Liver (tissue), 9 donors: ENCODE results near the gene COPS4. TPM values are rescaled to one million over a fixed set of nuclear protein-coding genes. Genes with fewer than 3 reads are reported as not detected.

Source experiments
- DNase-seq: peaks from one replicate; pipeline ENCODE4 v3.0.0-alpha.2; 2017; ENCODE audit warnings: low spot score
- H3K27ac ChIP-seq, 2 donors: one replicate each; pipeline ENCODE4 v1.7.0; 2013; ENCODE audit warnings: inconsistent platforms in 2 of 2, low read length in 2 of 2, control low read depth in 1 of 2, low read depth in 1 of 2, mild to moderate bottlenecking in 1 of 2
- H3K27me3 ChIP-seq, 4 donors: one replicate each; pipeline versions ENCODE4 v1.6.1 to v1.7.0; 2013; ENCODE audit warnings: low read length in 3 of 4, inconsistent platforms in 1 of 4, mild to moderate bottlenecking in 1 of 4, moderate library complexity in 1 of 4; ENCODE audit not compliant: control insufficient read depth in 4 of 4, insufficient read depth in 4 of 4
- H3K36me3 ChIP-seq, 4 donors: one replicate each; pipeline versions ENCODE4 v1.6.1 to v1.7.0; 2013; ENCODE audit warnings: low read length in 3 of 4, mild to moderate bottlenecking in 3 of 4, low read depth in 1 of 4, moderate library complexity in 1 of 4; ENCODE audit not compliant: control insufficient read depth in 4 of 4, insufficient read depth in 3 of 4
- H3K4me1 ChIP-seq, 4 donors: one replicate each; pipeline versions ENCODE4 v1.6.1 to v1.7.0; 2013; ENCODE audit warnings: low read length in 3 of 4, mild to moderate bottlenecking in 3 of 4, moderate library complexity in 1 of 4; ENCODE audit not compliant: control insufficient read depth in 4 of 4, insufficient read depth in 4 of 4
- H3K4me3 ChIP-seq, 3 donors: one replicate each; pipeline versions ENCODE4 v1.6.1 to v1.7.0; 2013; ENCODE audit warnings: low read length in 3 of 3, control low read depth in 1 of 3, low read depth in 1 of 3, mild to moderate bottlenecking in 1 of 3
- H3K9ac ChIP-seq, 2 donors: one replicate each; pipeline ENCODE4 v1.7.0; 2013; ENCODE audit warnings: low read length in 2 of 2, mild to moderate bottlenecking in 2 of 2, moderate library complexity in 2 of 2, control low read depth in 1 of 2, low read depth in 1 of 2
- H3K9me3 ChIP-seq, 4 donors: one replicate each; pipeline versions ENCODE4 v1.6.1 to v1.7.0; 2013; ENCODE audit warnings: low read length in 3 of 4; ENCODE audit not compliant: control insufficient read depth in 4 of 4
- EGR1 ChIP-seq, 2 donors: IDR thresholded peaks; 2 replicates each; pipeline ENCODE4 v1.6.1; 2016 to 2018; ENCODE audit warnings: antibody characterized with exemption in 2 of 2, low read depth in 2 of 2
- FOXA1 ChIP-seq: IDR thresholded peaks from 2 replicates; pipeline ENCODE4 v1.6.1; 2016; ENCODE audit warnings: antibody characterized with exemption
- FOXA2 ChIP-seq: IDR thresholded peaks from 2 replicates; pipeline ENCODE4 v1.6.1; 2016; ENCODE audit warnings: antibody characterized with exemption
- GABPA ChIP-seq, 2 donors: IDR thresholded peaks in 1 of 2; conservative IDR thresholded peaks in 1 of 2; 2 replicates each; pipeline ENCODE4 v1.6.1; 2016; ENCODE audit warnings: antibody characterized with exemption in 2 of 2, mild to moderate bottlenecking in 1 of 2, moderate library complexity in 1 of 2
- HNF4A ChIP-seq, 2 donors: conservative IDR thresholded peaks; 2 replicates each; pipeline ENCODE4 v1.6.1; 2016; ENCODE audit warnings: antibody characterized with exemption in 2 of 2, mild to moderate bottlenecking in 2 of 2
- HNF4G ChIP-seq: IDR thresholded peaks from 2 replicates; pipeline ENCODE4 v1.6.1; 2016; ENCODE audit warnings: antibody characterized with exemption
- JUND ChIP-seq, 2 donors: IDR thresholded peaks; 2 replicates each; pipeline ENCODE4 v1.6.1; 2016; ENCODE audit warnings: antibody characterized with exemption in 2 of 2
- NR2F2 ChIP-seq: IDR thresholded peaks from 2 replicates; pipeline ENCODE4 v1.6.1; 2016; ENCODE audit warnings: antibody characterized with exemption
- RAD21 ChIP-seq, 2 donors: IDR thresholded peaks; 2 replicates each; pipeline ENCODE4 v1.6.1; 2016; ENCODE audit warnings: antibody characterized with exemption in 2 of 2, mild to moderate bottlenecking in 2 of 2
- RXRA ChIP-seq, 2 donors: IDR thresholded peaks; 2 replicates each; pipeline ENCODE4 v1.6.1; 2017 to 2018; ENCODE audit warnings: antibody characterized with exemption in 2 of 2, mild to moderate bottlenecking in 1 of 2
- SP1 ChIP-seq: IDR thresholded peaks from 2 replicates; pipeline ENCODE4 v1.6.1; 2018; ENCODE audit warnings: antibody characterized with exemption, mild to moderate bottlenecking
- TAF1 ChIP-seq: conservative IDR thresholded peaks from 2 replicates; pipeline ENCODE4 v1.6.1; 2016; ENCODE audit warnings: antibody characterized with exemption, mild to moderate bottlenecking
- YY1 ChIP-seq: IDR thresholded peaks from 2 replicates; pipeline ENCODE4 v1.6.1; 2016; ENCODE audit warnings: antibody characterized with exemption, mild to moderate bottlenecking
- WGBS: extraction: QIAGEN DNeasy Blood & Tissue Kit; methylation state at CpG from one replicate; pipeline ENCODE4 v1.1.7; 2013; 5-methylcytosine and 5-hydroxymethylcytosine counted together
- polyA plus RNA-seq, 2 donors: library from polyadenylated mRNA; stranded (reverse) in 1 of 2; unstranded in 1 of 2; fragments of 200-250 nt in 1 of 2; fragments of >200 nt in 1 of 2; fragmentation: Nextera tagmentation in 1 of 2; extraction: Ambion mirVana in 1 of 2; gene quantifications; one replicate each; pipeline versions ENCODE4 v1.2.1 to v1.2.3, GENCODE V29; 2013 to 2015
- total RNA-seq, 2 donors: library from RNA; depleted of rRNA; stranded (reverse); fragments of >200 nt; gene quantifications; one replicate each; pipeline ENCODE4 v1.2.3, GENCODE V29; 2014
- TF ChIP-seq, protein P1 (sequence below): fragments of 150-350 bp; IDR thresholded peaks from 2 replicates; pipeline ENCODE4 v1.5.1; 2017; ENCODE audit warnings: improper control_type of control experiment, low read depth, low read length; ENCODE audit not compliant: missing input control
- TF ChIP-seq, protein P2 (sequence below): IDR thresholded peaks from 2 replicates; pipeline ENCODE4 v1.6.1; 2016; ENCODE audit warnings: antibody characterized with exemption
- TF ChIP-seq, protein P3 (sequence below): IDR thresholded peaks from 2 replicates; pipeline ENCODE4 v1.6.1; 2016; ENCODE audit warnings: antibody characterized with exemption
- TF ChIP-seq, protein P4 (sequence below): IDR thresholded peaks from 2 replicates; pipeline ENCODE4 v1.6.1; 2016; ENCODE audit warnings: antibody characterized with exemption
- TF ChIP-seq, protein P5 (sequence below): IDR thresholded peaks from 2 replicates; pipeline ENCODE4 v1.6.1; 2016; ENCODE audit warnings: antibody characterized with exemption, mild to moderate bottlenecking
- donor health status: healthy.
- donor health status: healthy.
- donor health status: healthy.
- donor health status: healthy.
- donor health status: healthy.

Gene COPS4
- total and polyA plus RNA-seq, 4 donors = 15.3 to 46.3 (median 17.4) TPM

DNA sequence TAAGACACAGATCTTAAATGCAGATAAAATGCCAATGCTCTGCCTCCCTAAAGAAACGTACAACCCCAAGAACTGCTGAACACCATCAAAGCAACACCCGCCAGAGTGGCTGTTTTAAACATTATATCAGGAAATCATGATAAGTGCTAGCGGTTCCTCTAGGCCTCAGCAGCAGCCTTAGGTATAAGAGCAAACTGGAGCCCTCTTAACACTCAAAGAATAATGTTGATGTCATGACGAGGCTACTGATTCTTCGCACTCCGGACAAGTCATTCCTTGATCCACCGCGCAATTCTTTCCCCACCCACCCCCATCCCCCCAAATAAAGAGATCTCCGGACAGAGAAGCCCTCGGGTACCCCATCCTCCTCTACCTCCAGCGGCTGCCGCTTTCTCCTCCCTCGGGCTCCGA lies 24.9 kb upstream of the COPS4 start:
- WGBS = 1% methylated on average over 14 of the region's 14 CpGs
- TF ChIP-seq, protein P1, sequence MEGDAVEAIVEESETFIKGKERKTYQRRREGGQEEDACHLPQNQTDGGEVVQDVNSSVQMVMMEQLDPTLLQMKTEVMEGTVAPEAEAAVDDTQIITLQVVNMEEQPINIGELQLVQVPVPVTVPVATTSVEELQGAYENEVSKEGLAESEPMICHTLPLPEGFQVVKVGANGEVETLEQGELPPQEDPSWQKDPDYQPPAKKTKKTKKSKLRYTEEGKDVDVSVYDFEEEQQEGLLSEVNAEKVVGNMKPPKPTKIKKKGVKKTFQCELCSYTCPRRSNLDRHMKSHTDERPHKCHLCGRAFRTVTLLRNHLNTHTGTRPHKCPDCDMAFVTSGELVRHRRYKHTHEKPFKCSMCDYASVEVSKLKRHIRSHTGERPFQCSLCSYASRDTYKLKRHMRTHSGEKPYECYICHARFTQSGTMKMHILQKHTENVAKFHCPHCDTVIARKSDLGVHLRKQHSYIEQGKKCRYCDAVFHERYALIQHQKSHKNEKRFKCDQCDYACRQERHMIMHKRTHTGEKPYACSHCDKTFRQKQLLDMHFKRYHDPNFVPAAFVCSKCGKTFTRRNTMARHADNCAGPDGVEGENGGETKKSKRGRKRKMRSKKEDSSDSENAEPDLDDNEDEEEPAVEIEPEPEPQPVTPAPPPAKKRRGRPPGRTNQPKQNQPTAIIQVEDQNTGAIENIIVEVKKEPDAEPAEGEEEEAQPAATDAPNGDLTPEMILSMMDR = no peak
- TF ChIP-seq NR2F2 (no peak), JUND (IDR thresholded peaks at IDR 0.05) (no peak), FOXA2 (no peak)
- TF ChIP-seq, protein P2, sequence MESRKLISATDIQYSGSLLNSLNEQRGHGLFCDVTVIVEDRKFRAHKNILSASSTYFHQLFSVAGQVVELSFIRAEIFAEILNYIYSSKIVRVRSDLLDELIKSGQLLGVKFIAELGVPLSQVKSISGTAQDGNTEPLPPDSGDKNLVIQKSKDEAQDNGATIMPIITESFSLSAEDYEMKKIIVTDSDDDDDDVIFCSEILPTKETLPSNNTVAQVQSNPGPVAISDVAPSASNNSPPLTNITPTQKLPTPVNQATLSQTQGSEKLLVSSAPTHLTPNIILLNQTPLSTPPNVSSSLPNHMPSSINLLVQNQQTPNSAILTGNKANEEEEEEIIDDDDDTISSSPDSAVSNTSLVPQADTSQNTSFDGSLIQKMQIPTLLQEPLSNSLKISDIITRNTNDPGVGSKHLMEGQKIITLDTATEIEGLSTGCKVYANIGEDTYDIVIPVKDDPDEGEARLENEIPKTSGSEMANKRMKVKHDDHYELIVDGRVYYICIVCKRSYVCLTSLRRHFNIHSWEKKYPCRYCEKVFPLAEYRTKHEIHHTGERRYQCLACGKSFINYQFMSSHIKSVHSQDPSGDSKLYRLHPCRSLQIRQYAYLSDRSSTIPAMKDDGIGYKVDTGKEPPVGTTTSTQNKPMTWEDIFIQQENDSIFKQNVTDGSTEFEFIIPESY = no peak
- Histone ChIP-seq H3K4me3 (peak overlapping the region; percentile 89 to 96 (median 92)), H3K9me3 (no peaks in the 10 kb centered on the region), H3K27ac (peak overlapping the region; percentile 77 to 82), H3K36me3 (no peaks in the 10 kb centered on the region), H3K9ac (peak overlapping the region; percentile 75 to 90), H3K27me3 (no peaks in the 10 kb centered on the region), H3K4me1 (peaks cover 2 to 33% (median 26%) of the 10 kb centered on the region in 4 donors)
- DNase-seq = no peak

DNA sequence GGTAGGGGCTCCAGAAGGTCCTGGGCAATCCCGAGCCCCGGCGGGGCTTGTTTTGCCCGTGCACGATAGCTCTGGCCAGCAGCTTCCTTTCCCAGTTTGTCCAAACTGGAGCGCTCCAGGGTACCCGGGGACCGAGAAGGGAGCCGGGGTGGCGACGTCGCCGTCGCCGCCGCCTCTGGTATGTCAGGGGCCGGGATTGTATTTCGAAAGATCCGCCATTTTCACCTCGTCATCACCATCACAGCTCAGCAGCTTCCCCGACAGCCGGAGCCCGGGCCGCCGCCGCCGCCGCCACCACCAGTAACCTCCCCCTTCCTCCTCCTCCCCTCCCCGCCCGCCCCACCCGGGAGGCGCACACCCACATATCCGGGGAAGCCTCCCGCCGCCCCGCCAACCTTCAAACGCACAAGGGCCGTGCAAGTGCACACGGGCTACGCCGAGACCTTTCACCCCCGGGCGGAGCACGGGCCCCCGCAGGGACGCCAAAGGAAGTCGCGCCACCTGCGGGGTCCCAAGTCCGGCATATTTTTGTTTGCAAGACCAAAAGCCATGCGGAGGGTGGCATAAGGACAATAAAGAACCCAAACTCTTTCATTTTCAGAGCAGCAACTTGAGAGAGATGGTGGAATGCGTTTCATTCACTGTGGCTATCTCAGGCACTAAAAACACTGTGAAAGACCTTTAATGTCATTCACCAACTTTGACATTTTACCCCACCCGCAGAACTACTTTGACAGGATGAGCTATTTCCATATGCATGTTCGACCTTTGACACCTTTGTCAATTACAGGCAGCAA lies 24.3 kb upstream of the COPS4 start, which contains the start of gene LIN54:
TSS of gene LIN54 (minus strand) at position 302 of the 797 bp plus-strand sequence. CDS start 25,979 bp downstream, outside the sequence.
- H3K4me3 ChIP-seq = peak within 1 kb of the TSS; percentile 89 to 96 (median 92)
- no peaks in the 10 kb centered on the region for H3K27me3 ChIP-seq
- H3K9ac ChIP-seq = peak within 1 kb of the TSS; percentile 75 to 90
- no peaks in the 10 kb centered on the region for H3K36me3 ChIP-seq
- H3K4me1 ChIP-seq = peaks cover 2 to 33% (median 26%) of the 10 kb centered on the region in 4 donors
- TF ChIP-seq EGR1 (IDR thresholded peaks at IDR 0.05; ENCODE audit: low read depth in 2 of 2) = no peak
- TF ChIP-seq RXRA (IDR thresholded peaks at IDR 0.05) = no peak
- peak in 1 of 2 donors; percentile 44 for TF ChIP-seq GABPA (IDR thresholded peaks at IDR 0.05 in 1 of 2, conservative IDR thresholded peaks at IDR 0.05 in 1 of 2)
- TF ChIP-seq FOXA1 = no peak
- peak in 1 of 2 donors; percentile 14 for TF ChIP-seq RAD21 (IDR thresholded peaks at IDR 0.05)
- peak in 1 of 2 donors; percentile 23 for TF ChIP-seq HNF4A (conservative IDR thresholded peaks at IDR 0.05)
- TF ChIP-seq, protein P3, sequence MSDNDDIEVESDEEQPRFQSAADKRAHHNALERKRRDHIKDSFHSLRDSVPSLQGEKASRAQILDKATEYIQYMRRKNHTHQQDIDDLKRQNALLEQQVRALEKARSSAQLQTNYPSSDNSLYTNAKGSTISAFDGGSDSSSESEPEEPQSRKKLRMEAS = no peak
- no peak for TF ChIP-seq TAF1
- TF ChIP-seq JUND (IDR thresholded peaks at IDR 0.05) = no peak
- TF ChIP-seq YY1 = peak; percentile 94
- TF ChIP-seq, protein P4, sequence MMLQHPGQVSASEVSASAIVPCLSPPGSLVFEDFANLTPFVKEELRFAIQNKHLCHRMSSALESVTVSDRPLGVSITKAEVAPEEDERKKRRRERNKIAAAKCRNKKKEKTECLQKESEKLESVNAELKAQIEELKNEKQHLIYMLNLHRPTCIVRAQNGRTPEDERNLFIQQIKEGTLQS = no peak
- TF ChIP-seq, protein P2 = no peak
- TF ChIP-seq, protein P1 = no peak
- no peak for TF ChIP-seq HNF4G
- no peak for TF ChIP-seq FOXA2
- no peak for TF ChIP-seq SP1
- TF ChIP-seq NR2F2 = no peak
- TF ChIP-seq, protein P5, sequence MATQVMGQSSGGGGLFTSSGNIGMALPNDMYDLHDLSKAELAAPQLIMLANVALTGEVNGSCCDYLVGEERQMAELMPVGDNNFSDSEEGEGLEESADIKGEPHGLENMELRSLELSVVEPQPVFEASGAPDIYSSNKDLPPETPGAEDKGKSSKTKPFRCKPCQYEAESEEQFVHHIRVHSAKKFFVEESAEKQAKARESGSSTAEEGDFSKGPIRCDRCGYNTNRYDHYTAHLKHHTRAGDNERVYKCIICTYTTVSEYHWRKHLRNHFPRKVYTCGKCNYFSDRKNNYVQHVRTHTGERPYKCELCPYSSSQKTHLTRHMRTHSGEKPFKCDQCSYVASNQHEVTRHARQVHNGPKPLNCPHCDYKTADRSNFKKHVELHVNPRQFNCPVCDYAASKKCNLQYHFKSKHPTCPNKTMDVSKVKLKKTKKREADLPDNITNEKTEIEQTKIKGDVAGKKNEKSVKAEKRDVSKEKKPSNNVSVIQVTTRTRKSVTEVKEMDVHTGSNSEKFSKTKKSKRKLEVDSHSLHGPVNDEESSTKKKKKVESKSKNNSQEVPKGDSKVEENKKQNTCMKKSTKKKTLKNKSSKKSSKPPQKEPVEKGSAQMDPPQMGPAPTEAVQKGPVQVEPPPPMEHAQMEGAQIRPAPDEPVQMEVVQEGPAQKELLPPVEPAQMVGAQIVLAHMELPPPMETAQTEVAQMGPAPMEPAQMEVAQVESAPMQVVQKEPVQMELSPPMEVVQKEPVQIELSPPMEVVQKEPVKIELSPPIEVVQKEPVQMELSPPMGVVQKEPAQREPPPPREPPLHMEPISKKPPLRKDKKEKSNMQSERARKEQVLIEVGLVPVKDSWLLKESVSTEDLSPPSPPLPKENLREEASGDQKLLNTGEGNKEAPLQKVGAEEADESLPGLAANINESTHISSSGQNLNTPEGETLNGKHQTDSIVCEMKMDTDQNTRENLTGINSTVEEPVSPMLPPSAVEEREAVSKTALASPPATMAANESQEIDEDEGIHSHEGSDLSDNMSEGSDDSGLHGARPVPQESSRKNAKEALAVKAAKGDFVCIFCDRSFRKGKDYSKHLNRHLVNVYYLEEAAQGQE = no peak
- peak; percentile 85 for DNase-seq
- no peaks in the 10 kb centered on the region for H3K9me3 ChIP-seq
- H3K27ac ChIP-seq = peak within 1 kb of the TSS; percentile 77 to 82
- under 1% methylated on average over 54 of the region's 54 CpGs for WGBS
